GM13977 (cell line): ENCODE results near the gene AXIN2.

Experiments used
- DNase-seq: peaks from one replicate; pipeline ENCODE4 v3.0.0; 2012; ENCODE audit warnings: low spot score
- in situ Hi-C: fragments of 300-500 bp; cut with MboI; formaldehyde crosslinking; loops from one replicate; pipeline ENCODE4 v1.12.0; 2022; ENCODE audit warnings: low sequenced_read_pairs, low pct_unique_long_range_greater_than_20kb, mixed read lengths, inconsistent platforms; ENCODE audit not compliant: unreplicated experiment
- TF ChIP-seq, protein P1 (sequence below): IDR thresholded peaks from 2 replicates; pipeline ENCODE4 v1.5.1; 2012; ENCODE audit warnings: mild to moderate bottlenecking, control low read depth; ENCODE audit not compliant: insufficient read depth; ENCODE audit errors: extremely low read depth, missing control alignments

Gene AXIN2

DNA sequence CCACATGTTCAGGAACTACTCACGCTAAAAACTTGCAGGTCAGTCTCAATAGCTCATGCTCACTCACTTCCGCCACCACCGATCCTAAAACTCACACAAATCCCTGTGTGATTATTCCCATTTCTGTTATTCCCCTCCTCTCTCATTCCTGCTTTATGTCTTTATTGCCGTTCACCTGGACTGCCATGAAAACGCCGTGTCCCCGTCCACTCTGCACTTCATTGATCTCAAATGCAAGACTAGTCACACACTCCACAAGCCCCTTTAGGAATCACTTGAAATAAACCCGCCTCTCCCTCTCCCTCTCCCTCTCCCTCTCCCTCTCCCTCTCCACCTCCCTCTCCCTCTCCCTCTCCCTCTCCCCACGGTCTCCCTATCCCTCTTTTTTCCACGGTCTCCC, 78.0 kb downstream of the AXIN2 start:
- in situ Hi-C loops = no loop called here
- no peak for DNase-seq
- TF ChIP-seq, protein P1, sequence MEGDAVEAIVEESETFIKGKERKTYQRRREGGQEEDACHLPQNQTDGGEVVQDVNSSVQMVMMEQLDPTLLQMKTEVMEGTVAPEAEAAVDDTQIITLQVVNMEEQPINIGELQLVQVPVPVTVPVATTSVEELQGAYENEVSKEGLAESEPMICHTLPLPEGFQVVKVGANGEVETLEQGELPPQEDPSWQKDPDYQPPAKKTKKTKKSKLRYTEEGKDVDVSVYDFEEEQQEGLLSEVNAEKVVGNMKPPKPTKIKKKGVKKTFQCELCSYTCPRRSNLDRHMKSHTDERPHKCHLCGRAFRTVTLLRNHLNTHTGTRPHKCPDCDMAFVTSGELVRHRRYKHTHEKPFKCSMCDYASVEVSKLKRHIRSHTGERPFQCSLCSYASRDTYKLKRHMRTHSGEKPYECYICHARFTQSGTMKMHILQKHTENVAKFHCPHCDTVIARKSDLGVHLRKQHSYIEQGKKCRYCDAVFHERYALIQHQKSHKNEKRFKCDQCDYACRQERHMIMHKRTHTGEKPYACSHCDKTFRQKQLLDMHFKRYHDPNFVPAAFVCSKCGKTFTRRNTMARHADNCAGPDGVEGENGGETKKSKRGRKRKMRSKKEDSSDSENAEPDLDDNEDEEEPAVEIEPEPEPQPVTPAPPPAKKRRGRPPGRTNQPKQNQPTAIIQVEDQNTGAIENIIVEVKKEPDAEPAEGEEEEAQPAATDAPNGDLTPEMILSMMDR = no peak

DNA sequence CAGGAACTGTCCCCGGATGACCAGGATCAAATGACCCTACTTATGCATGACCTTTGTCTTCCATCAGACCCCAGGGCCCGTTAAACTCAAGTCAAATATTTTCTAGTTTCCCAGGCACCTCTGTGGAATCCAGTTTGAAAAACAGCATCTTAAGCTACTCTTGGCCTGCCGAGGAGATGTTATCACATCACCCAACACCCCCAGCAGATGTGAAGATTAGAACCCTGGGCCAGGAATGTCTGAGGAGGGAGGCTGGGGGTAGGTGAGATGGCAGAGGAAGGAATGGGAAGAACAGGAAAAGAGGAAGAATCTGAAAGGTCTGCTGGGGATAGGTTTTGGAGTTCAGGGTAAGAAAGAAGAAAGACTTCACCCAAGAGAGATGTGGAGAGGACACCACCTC, 79.2 kb downstream of the AXIN2 start:
- in situ Hi-C loops = no loop called here
- TF ChIP-seq, protein P1 = no peak
- no peak for DNase-seq

DNA sequence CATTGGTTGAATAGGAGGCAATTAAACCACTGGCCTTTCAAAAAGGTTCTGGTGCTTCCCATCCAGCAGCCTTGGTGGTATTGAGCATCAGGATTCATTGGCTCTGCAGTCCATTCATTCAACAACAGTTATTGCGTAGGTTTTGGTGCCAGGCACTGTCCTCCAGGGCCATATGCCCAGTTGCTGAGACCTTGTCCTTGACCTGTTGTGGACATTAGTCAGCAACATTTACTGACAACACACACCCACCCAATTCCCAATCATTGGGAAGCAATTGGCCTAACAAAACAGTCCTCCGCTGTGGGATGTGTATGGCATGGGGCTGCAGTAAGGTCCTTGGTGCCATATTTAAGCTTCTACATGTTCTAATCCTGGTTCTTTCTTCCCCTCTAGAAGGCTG, 82.2 kb downstream of the AXIN2 start:
- TF ChIP-seq, protein P1 = no peak
- DNase-seq = no peak
- in situ Hi-C loops = no loop called here
